GM19467 (cell line): Measurements from ENCODE around the gene FPR2.
"Not testable (repeated sequence)": the region's sequence is repeated elsewhere in the genome, so short reads cannot be mapped to it uniquely, and the experiment has no call there.

ENCODE experiments used
- ATAC-seq: cut with Tn5 transposase; IDR thresholded peaks from one replicate; pipeline ENCODE4 v1.9.1; 2021; ENCODE audit warnings: mild to moderate bottlenecking, moderate library complexity; ENCODE audit not compliant: unreplicated experiment

The FPR2 gene

DNA sequence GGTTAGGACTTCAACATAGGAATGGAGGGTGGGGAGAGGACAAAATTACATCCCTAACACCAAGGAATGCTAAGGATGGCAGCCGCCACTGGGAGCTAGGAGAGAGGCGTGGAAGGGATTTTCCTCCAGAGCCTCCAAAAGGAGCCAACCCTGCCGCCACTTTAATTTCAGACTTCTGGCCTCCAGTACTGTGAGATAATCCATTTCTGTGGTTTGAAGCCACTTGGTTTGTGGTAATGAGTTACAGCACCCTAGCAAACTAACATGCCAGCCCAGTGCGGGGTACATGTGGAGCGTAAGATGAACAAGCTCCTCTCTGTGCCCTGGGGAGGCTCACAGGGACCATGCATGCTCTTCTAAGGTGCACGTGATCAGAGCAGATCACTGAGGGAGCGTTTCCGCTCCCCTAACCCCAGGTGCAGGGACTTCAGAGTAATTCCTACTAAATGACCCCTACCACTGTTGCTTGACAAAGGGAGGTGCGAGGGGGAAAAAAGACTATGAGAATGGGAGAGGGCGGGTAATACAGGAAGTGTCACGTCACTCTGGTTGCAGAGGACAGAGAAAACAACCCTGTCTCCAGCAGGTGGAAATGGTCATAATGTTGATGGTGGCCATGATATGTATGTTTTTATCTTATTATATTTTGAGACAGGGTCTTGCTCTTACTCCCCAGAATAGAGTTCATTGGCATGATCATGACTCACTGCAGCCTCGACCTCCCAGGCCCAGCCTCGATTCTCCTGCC is 21.3 kb upstream of the FPR2 start:
- ATAC-seq: no peak

DNA sequence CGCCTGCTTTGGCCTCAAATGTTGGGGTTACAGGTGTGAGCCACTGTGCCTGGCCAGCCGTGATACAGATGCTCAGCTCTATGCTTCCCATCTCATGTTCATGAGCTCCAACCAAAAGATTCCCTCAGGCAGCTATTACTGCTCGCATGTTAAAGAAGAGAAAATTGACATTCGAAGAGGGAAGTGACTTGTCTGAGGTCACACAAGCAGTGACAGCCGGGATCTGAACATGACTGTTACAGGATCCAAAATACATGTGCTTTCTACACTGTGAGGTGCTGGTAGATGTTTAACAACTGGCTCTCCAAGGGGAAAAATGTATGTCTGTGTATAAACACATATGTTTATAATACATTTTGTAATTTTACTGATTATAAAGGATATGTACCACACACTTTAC is 20.6 kb upstream of the FPR2 start:
- no peak for ATAC-seq

DNA sequence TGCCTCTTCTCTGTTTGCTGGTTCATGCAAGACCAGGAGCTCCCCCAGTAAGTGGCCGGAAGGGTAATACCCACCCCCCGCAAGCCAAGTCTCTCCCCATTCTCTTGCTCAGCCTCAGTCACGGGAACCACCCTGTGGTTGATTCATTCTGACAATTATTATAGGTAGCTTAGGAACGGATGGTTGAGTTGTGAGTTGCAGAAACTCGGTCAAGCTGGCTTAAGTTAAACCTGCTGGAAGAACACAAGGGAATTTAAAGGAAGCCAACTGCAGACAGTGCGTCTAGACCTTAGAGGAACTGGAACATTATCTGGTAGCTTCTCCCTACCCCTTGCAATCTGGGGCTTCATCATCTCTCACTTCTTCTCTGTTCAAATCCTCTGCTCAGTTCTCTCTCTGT is 18.2 kb upstream of the FPR2 start:
- no peak for ATAC-seq

DNA sequence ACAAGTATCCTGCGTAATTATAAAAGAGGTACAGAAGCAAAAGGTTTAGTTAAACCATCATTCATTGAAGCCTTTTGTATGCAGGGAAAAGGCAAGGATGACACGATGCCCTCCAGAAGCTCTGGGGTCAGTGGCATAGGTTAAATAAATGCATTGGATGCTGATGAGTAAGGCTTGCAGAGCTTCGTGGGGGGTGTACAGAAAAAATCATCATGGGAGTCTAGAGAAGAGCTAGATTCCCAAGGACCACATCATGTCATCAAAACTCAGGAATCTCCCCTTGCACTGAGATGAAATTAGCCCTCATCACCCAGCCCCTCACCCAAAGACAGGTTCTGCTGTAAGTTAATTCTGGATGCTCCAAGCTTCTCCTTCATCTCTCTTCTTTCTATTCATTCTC is 17.6 kb upstream of the FPR2 start:
- no peak for ATAC-seq

DNA sequence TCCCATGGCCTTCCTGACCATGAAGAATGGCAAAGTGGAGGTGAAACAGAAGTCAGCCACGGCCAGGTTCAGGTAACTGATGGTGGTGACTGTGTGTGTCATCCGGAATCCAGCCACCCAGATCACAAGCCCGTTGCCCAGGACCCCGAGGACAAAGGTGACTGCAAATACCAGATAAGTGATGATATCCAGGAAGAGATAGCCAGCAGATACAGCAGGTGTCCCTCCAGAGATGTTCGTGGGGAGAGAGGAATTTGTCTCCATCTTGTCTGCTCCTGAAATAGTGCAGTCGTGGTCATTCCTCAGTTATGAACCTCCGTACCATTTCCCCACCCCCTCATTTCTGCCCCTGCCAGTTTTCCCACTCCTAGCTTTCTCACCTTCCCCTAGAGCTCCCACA is 14.2 kb upstream of the FPR2 start:
- no peak for ATAC-seq

DNA sequence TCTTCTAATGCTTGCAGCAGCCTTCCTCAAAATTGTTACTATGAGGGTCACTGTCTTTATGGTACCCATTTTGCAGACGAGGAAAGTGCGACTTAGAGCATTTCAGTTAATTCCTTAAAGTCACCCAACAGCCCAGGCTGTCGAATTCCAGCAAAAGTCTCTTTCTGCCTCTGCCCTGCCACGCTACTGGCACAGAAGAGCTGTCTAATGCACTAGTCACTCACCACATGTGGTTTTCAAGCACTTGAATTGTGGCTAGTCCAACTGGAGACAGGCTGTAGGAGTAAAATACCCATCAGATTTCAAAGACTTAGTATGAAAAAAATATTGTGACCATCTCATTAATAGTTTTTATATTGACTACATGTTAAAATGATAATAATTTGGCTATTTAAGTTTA is 11.0 kb upstream of the FPR2 start:
- no peak for ATAC-seq

DNA sequence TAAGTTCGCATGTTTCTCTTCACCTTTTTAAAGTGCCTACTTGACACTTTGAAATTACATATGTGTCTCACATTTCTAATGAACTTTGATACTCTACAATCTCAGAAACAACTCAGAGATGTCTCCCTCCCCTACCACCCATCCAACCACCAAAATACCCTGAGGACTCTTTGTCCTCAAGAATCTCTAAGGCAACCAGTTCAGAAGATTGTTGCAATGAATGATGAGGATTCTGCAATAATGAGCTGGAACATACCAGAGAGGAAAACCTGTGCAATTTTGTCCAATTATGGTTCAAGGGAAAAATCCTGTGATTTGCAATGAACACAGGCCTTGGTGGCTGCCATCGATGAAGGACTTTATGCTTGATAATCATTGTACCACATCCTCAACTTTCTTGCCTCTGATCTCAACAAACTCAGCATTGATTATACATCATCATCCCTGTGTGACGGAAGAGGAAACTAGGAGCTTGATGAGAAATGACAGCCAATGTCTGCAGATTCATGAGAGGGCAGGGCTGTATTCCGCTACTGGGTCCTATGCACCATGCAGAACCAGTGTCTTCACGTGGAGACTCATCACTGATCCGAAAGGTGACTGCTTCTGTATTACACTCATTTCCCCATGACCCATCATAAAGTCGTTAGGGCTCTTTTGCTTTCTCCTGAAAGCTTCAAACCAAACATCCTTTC is 10.4 kb upstream of the FPR2 start:
- no peak for ATAC-seq

DNA sequence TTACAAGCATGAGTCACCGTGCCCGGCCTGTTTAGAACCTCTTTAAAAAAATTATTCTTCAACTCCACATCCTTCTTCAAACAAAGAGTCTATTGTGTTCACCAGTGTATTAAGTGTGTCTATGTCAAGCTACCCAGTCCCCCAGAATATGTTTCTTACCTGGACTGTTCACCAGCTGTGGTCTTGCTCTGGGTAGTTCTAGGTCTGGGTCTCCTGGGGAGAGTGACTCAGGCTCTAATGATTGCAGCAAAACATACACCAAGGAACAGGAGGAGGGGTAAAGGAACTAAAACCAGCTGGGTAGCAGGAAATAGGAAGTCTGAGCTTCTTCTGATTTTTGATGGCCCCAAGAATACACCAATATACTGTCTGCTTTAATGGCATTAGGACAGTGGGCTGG is 9.3 kb upstream of the FPR2 start, which contains the start of gene FPR1:
Gene FPR1, minus strand, starts transcription at position 224 of the 400 bp plus-strand sequence. CDS start 4,884 bp downstream, outside the sequence.
- ATAC-seq: no peak

DNA sequence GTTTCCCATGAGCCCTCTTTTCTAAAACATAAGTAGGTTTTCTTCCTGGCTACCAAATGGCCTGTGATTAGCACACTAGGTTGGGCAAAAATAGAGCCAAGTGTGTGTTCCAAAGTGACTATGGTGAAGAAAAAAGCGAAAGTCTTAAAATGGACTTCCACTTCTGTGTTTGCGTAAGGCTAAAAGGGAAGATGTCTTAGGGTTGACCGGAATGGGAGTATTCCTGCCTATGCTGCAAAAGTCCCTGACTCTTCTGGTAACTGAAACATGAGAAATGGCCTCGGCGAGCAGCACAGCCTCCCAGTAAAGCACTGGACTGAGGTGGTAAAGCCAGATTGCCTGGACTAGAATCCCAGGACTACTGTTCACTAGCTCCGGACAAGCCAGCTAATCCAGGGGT is 6.9 kb upstream of the FPR2 start:
- no peak for ATAC-seq

DNA sequence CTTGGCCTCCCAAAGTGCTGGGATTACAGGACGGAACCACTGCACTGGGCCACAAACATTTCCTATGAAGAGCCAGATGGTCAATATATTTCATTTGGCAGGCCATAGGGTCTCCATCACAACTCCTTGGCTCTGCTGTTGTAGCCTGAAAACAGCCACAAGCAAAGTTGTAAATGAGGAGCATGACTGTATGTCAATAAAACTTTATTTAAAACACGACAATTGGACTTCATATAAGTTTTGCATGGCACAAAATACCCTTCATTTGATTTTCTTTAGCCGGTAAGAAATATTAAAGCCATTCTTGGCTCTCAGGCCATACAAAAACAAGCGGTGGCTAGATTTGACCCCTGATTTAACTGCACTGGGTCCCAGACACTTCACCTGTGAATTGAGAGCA is 6.2 kb upstream of the FPR2 start:
- ATAC-seq: no peak

DNA sequence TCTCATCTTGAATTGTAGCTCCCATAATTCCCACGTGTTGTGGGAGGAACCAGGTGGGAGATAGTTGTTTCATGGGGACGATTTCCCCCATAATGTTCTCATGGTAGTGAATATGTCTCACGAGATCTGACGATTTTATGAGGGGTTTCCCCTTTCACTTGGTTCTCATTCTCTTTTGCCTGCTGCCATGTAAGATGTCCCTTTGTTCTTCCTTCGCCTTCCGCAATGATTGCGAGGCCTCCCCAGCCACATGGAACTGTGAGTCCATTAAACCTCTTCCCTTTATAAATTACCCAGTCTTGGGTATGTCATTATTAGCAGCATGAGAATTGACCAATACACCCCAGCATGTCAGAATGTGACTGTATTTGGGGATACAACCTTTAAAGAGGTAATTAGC is 5.4 kb upstream of the FPR2 start:
- ATAC-seq: no peak

DNA sequence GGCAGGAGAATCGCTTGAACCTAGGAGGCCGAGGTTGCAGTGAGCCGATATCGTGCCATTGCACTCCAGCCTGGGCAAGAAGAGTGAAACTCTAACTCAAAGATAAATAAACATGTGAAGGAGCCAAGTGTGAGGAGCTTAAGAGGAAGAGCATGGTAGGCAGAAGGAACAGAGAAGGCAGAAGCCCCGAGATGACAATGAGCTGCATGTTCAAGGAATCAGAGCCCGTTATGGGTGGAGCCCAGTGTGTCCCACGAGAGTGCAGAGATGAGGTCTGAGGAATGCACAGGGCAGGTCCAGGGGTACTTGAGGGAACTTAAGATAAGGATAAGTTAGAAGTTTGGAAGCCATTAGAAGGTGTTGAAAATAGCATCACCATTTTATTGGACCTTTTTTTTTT is 716 bp downstream of the FPR2 start:
- no peak for ATAC-seq

DNA sequence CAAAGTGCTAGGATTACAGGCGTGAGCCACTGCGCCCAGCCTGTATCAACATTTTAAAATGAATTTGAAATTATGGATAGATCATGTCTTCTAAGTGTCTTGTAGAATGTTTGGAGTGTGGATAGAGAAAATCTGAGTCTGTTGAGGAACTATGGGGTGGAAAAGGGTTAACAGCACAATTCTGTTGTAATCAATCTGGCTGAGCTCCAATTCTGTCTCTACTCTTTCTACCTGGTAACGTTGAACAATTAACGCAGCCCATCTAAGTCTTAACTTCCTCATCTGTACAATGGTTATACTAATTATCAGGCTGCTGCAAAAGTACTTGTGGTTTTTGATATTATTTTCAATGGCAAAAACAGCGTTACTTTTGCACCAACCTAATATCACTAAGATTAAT is 4.1 kb downstream of the FPR2 start:
- no peak for ATAC-seq

DNA sequence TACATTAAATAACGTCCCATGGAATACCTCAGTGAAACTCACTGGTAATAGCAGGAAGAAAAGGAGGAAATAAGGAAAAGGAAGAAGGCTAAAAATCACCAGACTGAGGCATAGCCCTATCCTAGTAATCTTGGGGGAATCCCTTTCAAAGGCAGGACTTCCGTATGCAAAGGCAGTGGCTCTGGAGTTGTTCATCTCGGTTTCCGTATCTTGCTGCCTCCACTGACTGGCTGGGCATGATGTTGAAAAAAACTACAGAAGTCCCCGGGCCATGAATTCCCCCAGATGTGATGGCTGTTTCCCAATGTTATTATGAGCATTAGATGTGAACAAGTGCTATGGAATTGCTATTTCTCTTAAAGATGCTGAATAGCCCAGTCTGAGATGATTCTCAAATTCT is 5.5 kb downstream of the FPR2 start:
- ATAC-seq: no peak

DNA sequence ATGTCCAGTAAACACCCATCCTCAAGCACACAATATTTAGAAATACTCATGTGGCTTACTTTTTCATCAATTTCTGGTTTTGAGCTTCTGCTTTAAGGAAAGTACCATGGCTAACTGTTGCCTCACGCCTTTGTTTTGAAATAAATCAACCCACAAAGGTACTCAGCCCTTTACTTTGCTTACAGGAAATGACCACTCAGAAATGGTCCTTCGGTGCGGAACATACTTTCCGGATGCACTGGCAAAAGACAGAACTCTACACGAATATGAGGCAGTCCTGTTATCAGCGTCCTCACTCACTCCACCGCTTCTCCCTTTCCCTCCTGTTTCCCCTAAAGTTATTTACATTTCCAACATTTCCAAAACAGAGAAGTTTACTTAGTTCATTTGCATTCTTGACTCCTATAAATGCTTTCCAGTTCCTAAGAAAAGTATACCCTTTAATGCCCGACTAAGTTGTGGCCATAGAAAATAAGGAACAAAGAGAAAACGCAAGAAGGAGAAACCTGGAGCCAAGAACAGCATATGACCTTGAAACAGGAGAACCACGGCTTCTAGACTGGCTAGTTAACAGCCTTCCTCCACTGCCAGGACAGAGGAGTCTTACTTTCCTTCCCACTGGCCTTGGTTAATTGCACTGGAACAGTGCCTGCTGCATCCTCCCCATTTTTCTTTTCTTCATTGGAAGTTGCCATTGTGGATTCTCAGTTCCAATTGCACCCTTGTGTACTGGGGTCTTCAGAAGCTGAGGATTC is 10.6 kb downstream of the FPR2 start:
- no peak for ATAC-seq

DNA sequence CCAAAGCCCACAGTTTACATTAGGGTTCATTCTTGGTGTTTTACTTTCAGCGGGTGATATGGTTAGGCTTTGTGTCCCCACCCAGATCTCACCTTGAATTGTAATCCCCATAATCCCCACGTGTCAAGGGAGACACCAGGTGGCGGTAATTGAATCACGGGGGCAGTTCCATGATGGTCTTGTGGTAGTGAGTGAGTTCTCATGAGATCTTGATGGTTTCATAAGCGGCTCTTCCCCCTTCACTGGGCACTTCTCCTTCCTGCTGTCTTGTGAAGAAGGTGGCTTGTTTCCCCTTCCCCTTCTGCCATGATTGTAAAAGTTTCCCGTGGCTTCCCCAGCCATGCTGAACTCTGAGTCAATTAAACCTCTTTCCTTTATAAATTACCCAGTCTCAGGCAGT is 12.0 kb downstream of the FPR2 start:
- ATAC-seq: no peak

DNA sequence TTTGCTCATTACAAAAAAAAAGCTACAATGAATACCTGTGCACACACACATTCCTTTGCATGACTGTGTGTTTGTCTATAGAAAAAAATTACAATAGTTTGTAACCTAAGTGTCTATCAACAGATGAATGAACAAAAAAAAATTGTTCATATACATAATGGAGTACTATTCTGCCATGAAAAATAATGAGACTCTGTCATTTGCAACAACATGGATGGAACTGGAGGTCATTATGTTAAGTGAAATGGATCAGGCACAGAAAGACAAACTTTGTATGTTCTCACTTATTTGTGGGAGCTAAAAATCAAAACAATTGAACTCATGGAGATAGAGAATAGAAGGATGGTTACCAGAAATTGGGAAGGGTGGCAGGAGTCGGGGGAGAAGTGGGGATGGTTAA is 15.6 kb downstream of the FPR2 start:
- ATAC-seq: not testable (repeated sequence)

DNA sequence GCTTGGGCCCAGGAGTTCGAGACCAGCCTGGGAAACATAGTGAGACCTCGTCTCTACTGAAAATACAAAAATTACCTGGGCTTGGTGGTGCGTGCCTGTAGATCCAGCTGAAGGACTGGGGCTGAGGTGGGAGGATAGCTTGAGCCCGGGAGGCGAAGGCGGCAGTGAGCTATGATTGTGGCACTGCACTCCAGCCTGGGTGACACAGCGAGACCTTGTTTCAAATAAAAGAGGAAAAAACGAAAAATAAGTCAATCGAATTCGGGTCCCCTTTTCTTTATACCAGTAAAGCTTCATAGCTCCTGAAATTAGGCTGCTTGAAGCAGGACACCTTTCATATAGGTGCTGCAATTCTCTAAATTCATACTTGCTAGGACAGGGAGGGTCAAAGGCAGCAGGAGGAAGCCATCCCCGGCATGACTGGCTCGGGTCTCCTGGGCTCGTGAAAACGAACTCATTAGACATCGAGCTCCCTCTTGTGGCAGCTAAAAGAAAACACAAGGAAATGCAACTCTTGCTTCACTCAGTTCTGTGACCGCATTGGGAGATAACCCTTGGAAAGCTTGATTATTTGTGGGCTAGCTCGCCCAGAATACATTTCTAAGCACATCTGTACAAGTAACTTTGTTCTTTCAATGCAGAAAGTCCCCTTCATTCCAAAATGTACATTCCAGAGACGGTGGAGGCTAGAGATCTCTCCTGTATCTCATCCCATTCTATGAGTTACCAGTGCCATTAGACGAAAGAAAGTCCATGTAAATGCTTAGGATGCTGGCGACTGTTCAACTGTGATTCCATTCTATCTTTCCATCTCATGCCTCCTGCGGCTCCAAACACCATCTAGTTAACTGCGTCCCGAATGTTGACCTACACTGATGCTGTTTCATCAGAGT is 16.8 kb downstream of the FPR2 start:
- no peak for ATAC-seq

DNA sequence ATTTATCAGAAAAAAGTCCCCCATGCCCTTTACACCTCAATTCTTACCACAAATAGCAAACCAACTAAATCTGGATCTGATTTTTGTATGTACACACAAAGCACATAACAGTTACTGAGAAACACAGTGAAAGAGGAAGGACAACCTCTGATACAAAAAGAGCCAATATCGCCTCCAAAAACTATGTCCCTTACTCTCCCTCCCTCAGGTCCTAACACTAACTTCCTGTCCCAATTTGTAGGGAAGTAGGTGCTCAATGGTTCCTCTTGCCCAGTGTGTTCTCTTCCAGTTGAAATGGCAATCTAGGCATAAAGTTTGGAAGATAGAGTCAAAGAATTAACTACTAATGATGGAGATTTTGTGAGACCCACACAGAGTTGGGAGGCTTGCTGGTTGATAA is 18.2 kb downstream of the FPR2 start:
- no peak for ATAC-seq

DNA sequence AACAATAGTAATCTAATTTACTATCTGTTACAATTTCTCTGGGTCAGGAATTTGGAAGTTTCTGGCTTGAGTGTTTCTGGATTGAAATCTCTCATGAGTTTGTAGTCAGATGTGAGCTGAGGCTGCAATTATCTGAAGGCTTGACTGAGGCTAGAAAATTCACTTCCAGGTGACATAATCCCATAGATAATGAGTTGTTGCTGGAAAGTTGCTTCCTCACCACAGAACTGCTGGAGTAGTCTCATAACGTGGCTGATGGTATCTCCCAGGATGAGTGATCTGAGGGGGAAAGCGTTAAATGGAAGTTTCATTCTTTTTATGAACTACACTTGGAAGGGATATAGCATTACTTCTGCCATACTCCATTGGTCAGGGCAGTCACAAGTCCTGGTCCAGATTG is 18.7 kb downstream of the FPR2 start:
- ATAC-seq: no peak

DNA sequence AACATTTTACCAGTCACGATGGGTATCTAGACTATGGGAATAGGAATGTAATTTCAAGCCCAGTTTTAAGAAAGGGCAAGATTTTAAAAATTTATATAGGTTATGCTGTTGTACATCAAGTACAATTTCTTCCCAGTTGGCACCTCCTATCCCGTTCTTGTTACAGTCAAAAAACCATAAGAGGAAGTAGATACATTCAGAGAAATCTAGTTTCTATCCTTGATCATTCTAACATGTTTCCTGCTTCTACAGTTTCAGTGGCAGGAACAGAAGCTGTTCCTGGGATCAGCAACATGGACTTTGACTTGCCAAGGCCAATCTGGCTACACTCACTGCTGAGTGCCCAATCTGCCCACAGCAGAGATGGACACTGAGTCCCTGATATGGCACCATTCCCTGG is 19.3 kb downstream of the FPR2 start:
- ATAC-seq: no peak
